Measurements from ENCODE around the gene ANAPC7.

GRCh38 chr12:110337912-110338710, 65.4 kb downstream of the ANAPC7 start:
- no peak for TF ChIP-seq CTCF (IDR thresholded peaks at IDR 0.05; ENCODE audit: borderline replicate concordance, extremely low read depth, low read length, poor library complexity, severe bottlenecking)
- no peak for TF ChIP-seq EZH2 (IDR thresholded peaks at IDR 0.05; ENCODE audit: borderline replicate concordance, low read depth, low read length, severe bottlenecking)
